ENCODE results near the gene ATP2A1.

DNA sequence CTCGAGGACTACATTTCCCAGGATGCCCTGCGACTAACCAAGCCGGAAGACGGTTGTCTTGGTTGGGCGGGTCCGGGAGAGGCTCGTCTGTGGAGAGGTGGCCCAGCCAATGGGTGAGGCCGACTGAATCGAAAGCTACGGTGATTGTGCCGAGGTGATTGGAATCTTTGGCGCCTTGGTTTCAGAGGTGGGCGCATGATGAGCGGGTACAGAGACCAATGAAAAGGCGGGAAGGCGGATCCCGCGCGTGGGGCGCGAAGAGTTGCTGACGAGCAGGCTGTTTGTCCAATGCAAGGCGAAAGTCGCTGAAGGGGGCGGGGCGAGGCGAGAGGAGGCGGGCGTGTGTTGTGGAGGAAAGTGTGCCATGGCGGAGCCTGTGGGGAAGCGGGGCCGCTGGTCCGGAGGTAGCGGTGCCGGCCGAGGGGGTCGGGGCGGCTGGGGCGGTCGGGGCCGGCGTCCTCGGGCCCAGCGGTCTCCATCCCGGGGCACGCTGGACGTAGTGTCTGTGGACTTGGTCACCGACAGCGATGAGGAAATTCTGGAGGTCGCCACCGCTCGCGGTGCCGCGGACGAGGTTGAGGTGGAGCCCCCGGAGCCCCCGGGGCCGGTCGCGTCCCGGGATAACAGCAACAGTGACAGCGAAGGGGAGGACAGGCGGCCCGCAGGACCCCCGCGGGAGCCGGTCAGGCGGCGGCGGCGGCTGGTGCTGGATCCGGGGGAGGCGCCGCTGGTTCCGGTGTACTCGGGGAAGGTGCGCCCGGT, 72.5 kb downstream of the ATP2A1 start, which contains the start of gene NFATC2IP:
- TF ChIP-seq, protein P1, sequence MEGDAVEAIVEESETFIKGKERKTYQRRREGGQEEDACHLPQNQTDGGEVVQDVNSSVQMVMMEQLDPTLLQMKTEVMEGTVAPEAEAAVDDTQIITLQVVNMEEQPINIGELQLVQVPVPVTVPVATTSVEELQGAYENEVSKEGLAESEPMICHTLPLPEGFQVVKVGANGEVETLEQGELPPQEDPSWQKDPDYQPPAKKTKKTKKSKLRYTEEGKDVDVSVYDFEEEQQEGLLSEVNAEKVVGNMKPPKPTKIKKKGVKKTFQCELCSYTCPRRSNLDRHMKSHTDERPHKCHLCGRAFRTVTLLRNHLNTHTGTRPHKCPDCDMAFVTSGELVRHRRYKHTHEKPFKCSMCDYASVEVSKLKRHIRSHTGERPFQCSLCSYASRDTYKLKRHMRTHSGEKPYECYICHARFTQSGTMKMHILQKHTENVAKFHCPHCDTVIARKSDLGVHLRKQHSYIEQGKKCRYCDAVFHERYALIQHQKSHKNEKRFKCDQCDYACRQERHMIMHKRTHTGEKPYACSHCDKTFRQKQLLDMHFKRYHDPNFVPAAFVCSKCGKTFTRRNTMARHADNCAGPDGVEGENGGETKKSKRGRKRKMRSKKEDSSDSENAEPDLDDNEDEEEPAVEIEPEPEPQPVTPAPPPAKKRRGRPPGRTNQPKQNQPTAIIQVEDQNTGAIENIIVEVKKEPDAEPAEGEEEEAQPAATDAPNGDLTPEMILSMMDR (IDR thresholded peaks at IDR 0.05; ENCODE audit: extremely low read depth in 1 of 2, insufficient read depth in 1 of 2, low read depth in 1 of 2, low read length in 2 of 2) = no peak
- no peak for TF ChIP-seq POLR2A (IDR thresholded peaks at IDR 0.05; ENCODE audit: low read depth, low read length)
- peak; percentile 56 for TF ChIP-seq POLR2AphosphoS5 (IDR thresholded peaks at IDR 0.05; ENCODE audit: insufficient read depth, low read depth, low read length)
- no peak for TF ChIP-seq EZH2 (IDR thresholded peaks at IDR 0.05; ENCODE audit: borderline replicate concordance, low read depth, low read length, severe bottlenecking)
- TF ChIP-seq, protein P2, sequence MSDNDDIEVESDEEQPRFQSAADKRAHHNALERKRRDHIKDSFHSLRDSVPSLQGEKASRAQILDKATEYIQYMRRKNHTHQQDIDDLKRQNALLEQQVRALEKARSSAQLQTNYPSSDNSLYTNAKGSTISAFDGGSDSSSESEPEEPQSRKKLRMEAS (IDR thresholded peaks at IDR 0.05; ENCODE audit: insufficient read depth, insufficient read length) = no peak
- TF ChIP-seq MYC (IDR thresholded peaks at IDR 0.05; ENCODE audit: low read depth, low read length) = no peak
